Activated naive CD4-positive, alpha-beta T cell treated with anti-CD3 and anti-CD28 coated beads, Interleukin-2, amount 10 ng/mL, durations not matched to agents 7 days and 5 days (primary cell): Measurements from ENCODE around the gene PNMA8A.

ENCODE experiments used
- CTCF ChIA-PET: fragments of 350-600 bp; sonication (Branson Sonifier 250); formaldehyde crosslinking; loops from one replicate; lab custom pipeline; 2021; ENCODE audit warnings: antibody characterized with exemption; lab: Charles Lee
- DNase-seq: peaks from one replicate; pipeline ENCODE4 v3.0.0-alpha.2; 2020
- H3K27ac Mint-ChIP-seq: one replicate; pipeline ENCODE4 v1.8.0; 2021; ENCODE audit warnings: mild to moderate bottlenecking, moderate library complexity, mixed read lengths
- H3K27me3 Mint-ChIP-seq: one replicate; pipeline ENCODE4 v1.8.0; 2021; ENCODE audit warnings: mild to moderate bottlenecking, mixed read lengths
- H3K36me3 Mint-ChIP-seq: one replicate; pipeline ENCODE4 v1.8.0; 2021; ENCODE audit warnings: mixed read lengths
- H3K4me1 Mint-ChIP-seq: one replicate; pipeline ENCODE4 v1.8.0; 2021; ENCODE audit warnings: mixed read lengths
- H3K4me3 Mint-ChIP-seq: one replicate; pipeline ENCODE4 v1.8.0; 2021; ENCODE audit warnings: mild to moderate bottlenecking, moderate library complexity, mixed read lengths
- H3K9me3 Mint-ChIP-seq: one replicate; pipeline ENCODE4 v1.8.0; 2021; ENCODE audit warnings: mixed read lengths

The PNMA8A gene

GRCh38 chr19:46469541-46470185, 1.7 kb downstream of the PNMA8A start:
- H3K9me3 Mint-ChIP-seq: no peaks in the 10 kb centered on the region
- H3K27me3 Mint-ChIP-seq: peaks cover 74% of the 10 kb centered on the region
- H3K36me3 Mint-ChIP-seq: no peaks in the 10 kb centered on the region

GRCh38 chr19:46466536-46467196, 4.7 kb downstream of the PNMA8A start:
- Mint-ChIP-seq H3K27ac (no peak overlapping the region), H3K36me3 (no peaks in the 10 kb centered on the region), H3K4me1 (no peaks in the 10 kb centered on the region), H3K4me3 (no peak overlapping the region), H3K27me3 (peaks cover 58% of the 10 kb centered on the region), H3K9me3 (no peaks in the 10 kb centered on the region)
- CTCF ChIA-PET: interaction anchor here (0.5 kb wide), 1 partner anchor 66 kb away, joined by 4 read pairs; no protein-coding TSS in a partner anchor
- no peak for DNase-seq

More at GRCh38 chr19:46469541-46470185, 1.7 kb downstream of the PNMA8A start:
- DNase-seq: no peak
- no peak overlapping the region for H3K27ac Mint-ChIP-seq
- no peak overlapping the region for H3K4me3 Mint-ChIP-seq
- H3K4me1 Mint-ChIP-seq: peaks cover 5% of the 10 kb centered on the region
- CTCF ChIA-PET: no interaction called here

GRCh38 chr19:46463516-46463915, 7.8 kb downstream of the PNMA8A start:
- CTCF ChIA-PET: no interaction called here
- Mint-ChIP-seq H3K27ac (no peak overlapping the region), H3K4me1 (no peaks in the 10 kb centered on the region), H3K9me3 (no peaks in the 10 kb centered on the region), H3K36me3 (no peaks in the 10 kb centered on the region), H3K27me3 (peaks cover 38% of the 10 kb centered on the region), H3K4me3 (no peak overlapping the region)
- DNase-seq: no peak

- Mint-ChIP-seq H3K27ac (no peak overlapping the region), H3K9me3 (no peaks in the 10 kb centered on the region), H3K4me3 (no peak overlapping the region), H3K4me1 (no peaks in the 10 kb centered on the region), H3K36me3 (no peaks in the 10 kb centered on the region), H3K27me3 (peaks cover 26% of the 10 kb centered on the region)
- DNase-seq: no peak
- CTCF ChIA-PET: interaction anchor here (1.5 kb wide), 1 partner anchor 26 kb away, joined by 4 read pairs; no protein-coding TSS in a partner anchor
Observed at GRCh38 chr19:46461537-46461936, 9.8 kb downstream of the PNMA8A start.

- Mint-ChIP-seq H3K4me3 (no peak overlapping the region), H3K27ac (no peak overlapping the region), H3K4me1 (no peaks in the 10 kb centered on the region), H3K36me3 (no peaks in the 10 kb centered on the region), H3K9me3 (no peaks in the 10 kb centered on the region), H3K27me3 (peaks cover 25% of the 10 kb centered on the region)
- CTCF ChIA-PET: interaction anchor here (1.5 kb wide), 1 partner anchor 27 kb away, joined by 4 read pairs; no protein-coding TSS in a partner anchor
- no peak for DNase-seq
Observed at GRCh38 chr19:46460981-46461380, 10.4 kb downstream of the PNMA8A start.

- DNase-seq: no peak
- no peaks in the 10 kb centered on the region for H3K9me3 Mint-ChIP-seq
- CTCF ChIA-PET: interaction anchor here (1.0 kb wide), 1 partner anchor 27 kb away, joined by 3 read pairs; no protein-coding TSS in a partner anchor
- H3K27me3 Mint-ChIP-seq: peaks cover 20% of the 10 kb centered on the region
- no peaks in the 10 kb centered on the region for H3K4me1 Mint-ChIP-seq
- no peak overlapping the region for H3K4me3 Mint-ChIP-seq
- H3K27ac Mint-ChIP-seq: no peak overlapping the region
- H3K36me3 Mint-ChIP-seq: no peaks in the 10 kb centered on the region
Observed at GRCh38 chr19:46460055-46460454, 11.3 kb downstream of the PNMA8A start.

GRCh38 chr19:46456930-46457329, 14.4 kb downstream of the PNMA8A start:
- Mint-ChIP-seq H3K9me3 (no peaks in the 10 kb centered on the region), H3K27ac (no peak overlapping the region), H3K36me3 (no peaks in the 10 kb centered on the region), H3K4me1 (no peaks in the 10 kb centered on the region), H3K27me3 (peaks cover 16% of the 10 kb centered on the region), H3K4me3 (no peak overlapping the region)
- CTCF ChIA-PET: no interaction called here
- DNase-seq: no peak

- no peak for DNase-seq
- H3K4me3 Mint-ChIP-seq: no peak overlapping the region
- H3K9me3 Mint-ChIP-seq: peaks cover 7% of the 10 kb centered on the region
- no peaks in the 10 kb centered on the region for H3K36me3 Mint-ChIP-seq
- CTCF ChIA-PET: no interaction called here
- no peak overlapping the region for H3K27ac Mint-ChIP-seq
- peaks cover 14% of the 10 kb centered on the region for H3K27me3 Mint-ChIP-seq
- H3K4me1 Mint-ChIP-seq: no peaks in the 10 kb centered on the region
Observed at GRCh38 chr19:46454244-46454643, 17.1 kb downstream of the PNMA8A start.

- CTCF ChIA-PET: no interaction called here
- H3K27me3 Mint-ChIP-seq: peaks cover 14% of the 10 kb centered on the region
Observed at GRCh38 chr19:46453661-46454060, 17.7 kb downstream of the PNMA8A start.

GRCh38 chr19:46452186-46452585, 19.2 kb downstream of the PNMA8A start:
- Mint-ChIP-seq H3K27me3 (peaks cover 23% of the 10 kb centered on the region), H3K4me3 (no peak overlapping the region), H3K36me3 (no peaks in the 10 kb centered on the region), H3K27ac (no peak overlapping the region), H3K9me3 (peaks cover 8% of the 10 kb centered on the region), H3K4me1 (no peaks in the 10 kb centered on the region)
- CTCF ChIA-PET: no interaction called here
- no peak for DNase-seq

More at GRCh38 chr19:46453661-46454060, 17.7 kb downstream of the PNMA8A start:
- Mint-ChIP-seq H3K4me3 (no peak overlapping the region), H3K36me3 (no peaks in the 10 kb centered on the region), H3K9me3 (peaks cover 8% of the 10 kb centered on the region), H3K27ac (no peak overlapping the region), H3K4me1 (no peaks in the 10 kb centered on the region)
- no peak for DNase-seq

- Mint-ChIP-seq H3K4me3 (no peak overlapping the region), H3K4me1 (no peaks in the 10 kb centered on the region), H3K27me3 (peaks cover 23% of the 10 kb centered on the region), H3K27ac (no peak overlapping the region), H3K36me3 (no peaks in the 10 kb centered on the region), H3K9me3 (peaks cover 8% of the 10 kb centered on the region)
- CTCF ChIA-PET: no interaction called here
- no peak for DNase-seq
Observed at GRCh38 chr19:46451352-46451751, 20.0 kb downstream of the PNMA8A start.

- CTCF ChIA-PET: no interaction called here
- Mint-ChIP-seq H3K9me3 (peaks cover 8% of the 10 kb centered on the region), H3K36me3 (no peaks in the 10 kb centered on the region), H3K4me1 (no peaks in the 10 kb centered on the region), H3K27me3 (peaks cover 26% of the 10 kb centered on the region), H3K27ac (no peak overlapping the region), H3K4me3 (no peak overlapping the region)
- no peak for DNase-seq
Observed at GRCh38 chr19:46450737-46451136, 20.6 kb downstream of the PNMA8A start.

GRCh38 chr19:46449228-46449627, 22.1 kb downstream of the PNMA8A start:
- Mint-ChIP-seq H3K9me3 (peaks cover 8% of the 10 kb centered on the region), H3K36me3 (no peaks in the 10 kb centered on the region), H3K4me3 (no peak overlapping the region), H3K4me1 (no peaks in the 10 kb centered on the region), H3K27ac (no peak overlapping the region), H3K27me3 (peaks cover 18% of the 10 kb centered on the region)
- CTCF ChIA-PET: interaction anchor here (0.6 to 1.5 kb wide), 2 partner anchors 14 to 34 kb away, joined by 3 read pairs; no protein-coding TSS in a partner anchor
- DNase-seq: no peak

- no peaks in the 10 kb centered on the region for H3K4me1 Mint-ChIP-seq
- H3K27ac Mint-ChIP-seq: no peak overlapping the region
- H3K27me3 Mint-ChIP-seq: peaks cover 17% of the 10 kb centered on the region
- CTCF ChIA-PET: interaction anchor here (1.5 kb wide), 1 partner anchor 13 kb away, joined by 3 read pairs; no protein-coding TSS in a partner anchor
- no peaks in the 10 kb centered on the region for H3K36me3 Mint-ChIP-seq
- DNase-seq: no peak
- peaks cover 8% of the 10 kb centered on the region for H3K9me3 Mint-ChIP-seq
- no peak overlapping the region for H3K4me3 Mint-ChIP-seq
Observed at GRCh38 chr19:46448601-46449000, 22.8 kb downstream of the PNMA8A start.
